Measurements from ENCODE around the gene CDK6. TPM values are rescaled to one million over a fixed set of nuclear protein-coding genes. Genes with fewer than 3 reads are reported as not detected.

CDK6 gene
- total RNA-seq, 4 donors from 2014 or later = 18.9 to 30.3 (median 24.2) TPM

- DNase-seq (ENCODE audit: low spot score) (no peak), ATAC-seq (ENCODE audit: low FRiP score) (no peak)
- no peak for TF ChIP-seq CTCF (IDR thresholded peaks at IDR 0.05)
These were observed 221.7 kb downstream of the CDK6 start for GRCh38 chr7:92614660-92615174.

GRCh38 chr7:92613720-92614119 lies 222.7 kb downstream of the CDK6 start:
- no peak for TF ChIP-seq CTCF (IDR thresholded peaks at IDR 0.05)
- ATAC-seq (ENCODE audit: low FRiP score) (no peak), DNase-seq (ENCODE audit: low spot score) (no peak)

GRCh38 chr7:92613214-92613613 lies 223.2 kb downstream of the CDK6 start:
- DNase-seq (ENCODE audit: low spot score) (no peak), ATAC-seq (ENCODE audit: low FRiP score) (no peak)
- no peak for TF ChIP-seq CTCF (IDR thresholded peaks at IDR 0.05)

GRCh38 chr7:92612501-92612900 lies 223.9 kb downstream of the CDK6 start:
- ATAC-seq (ENCODE audit: low FRiP score) (no peak), DNase-seq (ENCODE audit: low spot score) (no peak)
- TF ChIP-seq CTCF (IDR thresholded peaks at IDR 0.05) = no peak

- DNase-seq (ENCODE audit: low spot score) (no peak), ATAC-seq (ENCODE audit: low FRiP score) (no peak)
- TF ChIP-seq CTCF (IDR thresholded peaks at IDR 0.05) = no peak
These were observed 224.6 kb downstream of the CDK6 start for GRCh38 chr7:92611735-92612134.

- DNase-seq (ENCODE audit: low spot score) (no peak), ATAC-seq (ENCODE audit: low FRiP score) (no peak)
- no peak for TF ChIP-seq CTCF (IDR thresholded peaks at IDR 0.05)
These were observed 226.4 kb downstream of the CDK6 start for GRCh38 chr7:92609921-92610518.
